K562 treated with DMSO at 1 percent for 4 hours (cell line): Measurements from ENCODE around the gene OR10J5. TPM values are rescaled to one million over a fixed set of nuclear protein-coding genes. Genes with fewer than 3 reads are reported as not detected.

Experiments used
- total RNA-seq: library from RNA; unstranded; fragments of 300-600 nt; gene quantifications from 2 replicates; pipeline ENCODE4 v1.2.3, GENCODE V29; 2022; ENCODE audit not compliant: insufficient read depth

The OR10J5 gene, protein sequence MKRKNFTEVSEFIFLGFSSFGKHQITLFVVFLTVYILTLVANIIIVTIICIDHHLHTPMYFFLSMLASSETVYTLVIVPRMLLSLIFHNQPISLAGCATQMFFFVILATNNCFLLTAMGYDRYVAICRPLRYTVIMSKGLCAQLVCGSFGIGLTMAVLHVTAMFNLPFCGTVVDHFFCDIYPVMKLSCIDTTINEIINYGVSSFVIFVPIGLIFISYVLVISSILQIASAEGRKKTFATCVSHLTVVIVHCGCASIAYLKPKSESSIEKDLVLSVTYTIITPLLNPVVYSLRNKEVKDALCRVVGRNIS
- not detected in 2 replicates for total RNA-seq

GRCh38 chr1:159535907-159536306 lies at the start of gene OR10J5:
Gene OR10J5 (minus strand): TSS chr1:159536007. CDS start chr1:159536007, 0 bp downstream.

Other genes starting within 250 kb of the OR10J5 start
- not detected in 2 replicates for gene FCER1A, start 233.7 kb downstream of the OR10J5 start, total RNA-seq
- gene OR10J4, start 103.8 kb downstream of the OR10J5 start, total RNA-seq = not detected in 2 replicates
- not detected in 2 replicates for gene OR10J1, start 96.3 kb downstream of the OR10J5 start, total RNA-seq
- not detected in 2 replicates for gene APCS, start 51.8 kb upstream of the OR10J5 start, total RNA-seq
- not detected in 2 replicates for gene CRP, start 178.6 kb upstream of the OR10J5 start, total RNA-seq
- gene DUSP23, start 245.0 kb upstream of the OR10J5 start, total RNA-seq = 51.9 and 53.3 TPM in 2 replicates